ENCODE results near the gene MBNL2. TPM values are rescaled to one million over a fixed set of nuclear protein-coding genes. Genes with fewer than 3 reads are reported as not detected.
A peak's percentile ranks its signal among the peaks of the same experiment; 100 is the strongest.

MBNL2 gene
- total RNA-seq, 1 experiment from 2014 or later: 0.17 TPM

DNA sequence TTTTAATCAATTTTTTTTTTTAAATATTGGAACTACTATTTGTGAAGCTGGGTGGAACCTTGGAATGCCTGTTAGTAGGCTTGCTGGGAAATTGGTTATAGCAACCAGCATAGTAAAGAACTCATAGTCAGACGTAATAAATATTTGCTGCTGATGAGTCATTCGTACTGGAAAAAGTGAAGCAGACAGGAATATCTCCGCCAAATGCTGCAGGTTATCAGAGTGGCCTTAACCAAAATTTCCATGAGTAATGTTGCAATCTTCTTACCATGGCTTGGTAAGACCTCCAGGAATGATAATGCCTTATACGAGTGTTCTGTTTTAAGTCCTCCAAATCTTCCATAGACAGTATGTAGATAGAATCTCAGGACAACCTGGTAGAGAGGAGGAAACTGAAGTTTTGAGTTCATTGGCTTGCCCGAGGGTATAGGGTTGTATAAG lies 34.2 kb downstream of the MBNL2 start:
- Mint-ChIP-seq H3K27ac (0 out of 7 replicates have a peak overlapping the region, but pooled peaks of 1 of the 3 experiments have one; percentile 34), H3K36me3 (ENCODE audit: insufficient read depth in 1 of 3, low read depth in 3 of 3) (no peaks in the 10 kb centered on the region)

More for the DNA sequence above, 34.2 kb downstream of the MBNL2 start:
- Histone ChIP-seq H3T11ph (ENCODE audit: low read length) (no peak overlapping the region), H2AK5ac (ENCODE audit: insufficient read length, low read length) (no peak overlapping the region), H2BK20ac (ENCODE audit: low read depth, low read length, poor library complexity, severe bottlenecking) (no peak overlapping the region), H3K27ac (ENCODE audit: insufficient read length, low read depth, low read length) (no peak overlapping the region), H2BK15ac (ENCODE audit: low read depth, low read length) (no peak overlapping the region), H2BK120ac (ENCODE audit: low read depth, low read length, poor library complexity, severe bottlenecking) (no peak overlapping the region), H3K27me3 (ENCODE audit: insufficient read depth, low read length) (no peaks in the 10 kb centered on the region), H3K23ac (ENCODE audit: insufficient read length, low read depth, low read length) (no peak overlapping the region), H3K4me2 (ENCODE audit: insufficient read depth, insufficient read length, low read length) (no peak overlapping the region), H3K14ac (ENCODE audit: insufficient read depth, low read length) (no peak overlapping the region), H3K79me1 (ENCODE audit: insufficient read depth, low read depth, low read length, poor library complexity, severe bottlenecking) (no peaks in the 10 kb centered on the region), H3K9ac (ENCODE audit: extremely low read depth, insufficient read length, low read length) (no peak overlapping the region), H2AFZ (ENCODE audit: low read length) (no peak overlapping the region), H2BK12ac (ENCODE audit: insufficient read length, low read depth, low read length) (no peak overlapping the region), H3K56ac (ENCODE audit: insufficient read length, low read depth, low read length) (no peak overlapping the region), H3K4ac (ENCODE audit: low read depth, low read length) (no peak overlapping the region), H4K8ac (replicated peaks; ENCODE audit: insufficient read length, low read depth, low read length) (no peak overlapping the region), H3K18ac (ENCODE audit: insufficient read length, low read depth, low read length) (no peak overlapping the region), H4K20me1 (ENCODE audit: control insufficient read depth, insufficient read depth, insufficient read length) (no peaks in the 10 kb centered on the region), H3K9me3 (ENCODE audit: control insufficient read depth, low read depth, low read length) (no peaks in the 10 kb centered on the region), H4K91ac (ENCODE audit: insufficient read length, low read depth, low read length) (no peak overlapping the region), H3K79me2 (ENCODE audit: insufficient read depth, low read length) (no peaks in the 10 kb centered on the region), H3K23me2 (ENCODE audit: insufficient read length, low read depth, low read length, poor library complexity, severe bottlenecking) (no peaks in the 10 kb centered on the region), H3K4me1 (ENCODE audit: insufficient read depth, low read length) (peaks cover 15% of the 10 kb centered on the region), H4K5ac (ENCODE audit: insufficient read length, low read depth, low read length) (no peak overlapping the region), H2BK5ac (ENCODE audit: insufficient read length, low read length) (no peak overlapping the region)
- H3K4me3 Mint-ChIP-seq: no peak overlapping the region
- TF ChIP-seq, protein P1, sequence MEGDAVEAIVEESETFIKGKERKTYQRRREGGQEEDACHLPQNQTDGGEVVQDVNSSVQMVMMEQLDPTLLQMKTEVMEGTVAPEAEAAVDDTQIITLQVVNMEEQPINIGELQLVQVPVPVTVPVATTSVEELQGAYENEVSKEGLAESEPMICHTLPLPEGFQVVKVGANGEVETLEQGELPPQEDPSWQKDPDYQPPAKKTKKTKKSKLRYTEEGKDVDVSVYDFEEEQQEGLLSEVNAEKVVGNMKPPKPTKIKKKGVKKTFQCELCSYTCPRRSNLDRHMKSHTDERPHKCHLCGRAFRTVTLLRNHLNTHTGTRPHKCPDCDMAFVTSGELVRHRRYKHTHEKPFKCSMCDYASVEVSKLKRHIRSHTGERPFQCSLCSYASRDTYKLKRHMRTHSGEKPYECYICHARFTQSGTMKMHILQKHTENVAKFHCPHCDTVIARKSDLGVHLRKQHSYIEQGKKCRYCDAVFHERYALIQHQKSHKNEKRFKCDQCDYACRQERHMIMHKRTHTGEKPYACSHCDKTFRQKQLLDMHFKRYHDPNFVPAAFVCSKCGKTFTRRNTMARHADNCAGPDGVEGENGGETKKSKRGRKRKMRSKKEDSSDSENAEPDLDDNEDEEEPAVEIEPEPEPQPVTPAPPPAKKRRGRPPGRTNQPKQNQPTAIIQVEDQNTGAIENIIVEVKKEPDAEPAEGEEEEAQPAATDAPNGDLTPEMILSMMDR (conservative IDR thresholded peaks at IDR 0.05): no peak
- no peaks in the 10 kb centered on the region for H3K9me3 Mint-ChIP-seq
- peaks cover 28 to 31% of the 10 kb centered on the region in 2 experiments for H3K4me1 Mint-ChIP-seq
- no peak for DNase-seq
- WGBS (ENCODE audit: extremely low coverage, insufficient read length, low lambda C conversion rate): no CpG with 5 or more reads among the region's 5 CpGs
- peaks cover 24% of the 10 kb centered on the region for H3K27me3 Mint-ChIP-seq (ENCODE audit: low read depth)

Data from H9 (cell line).